SU-DHL-6 (cell line): ENCODE data around the gene ERAL1.

ENCODE experiments used
- CTCF ChIP-seq: fragments of 200-600 bp; sonication (generic); IDR thresholded peaks from one replicate; pipeline ENCODE4 v1.5.1; 2017; ENCODE audit warnings: antibody characterized with exemption, mild to moderate bottlenecking, low read length, moderate library complexity; ENCODE audit not compliant: insufficient read depth, poor library complexity, severe bottlenecking
- EZH2phosphoT487 ChIP-seq: fragments of 200-600 bp; sonication (generic), shearing (Covaris generic); conservative IDR thresholded peaks from 2 replicates; pipeline ENCODE4 v1.6.1; 2018; ENCODE audit warnings: mild to moderate bottlenecking, antibody characterized with exemption, low read length, moderate library complexity, mixed read lengths

GRCh38 chr17:28807925-28808634 lies 46.7 kb upstream of the ERAL1 start:
- TF ChIP-seq CTCF (no peak), EZH2phosphoT487 (no peak)
